Measurements from ENCODE around the gene MAGI2. TPM values are rescaled to one million over a fixed set of nuclear protein-coding genes. Genes with fewer than 3 reads are reported as not detected.

Gene MAGI2
- total RNA-seq, 1 experiment from 2014 or later: 0.22 TPM

- no peaks in the 10 kb centered on the region; a peak in 1 of 4 replicates for H3K36me3 ChIP-seq (ENCODE audit: control insufficient read depth in 1 of 2, insufficient read depth in 2 of 2, low read length in 2 of 2)
- ATAC-seq (no peak), DNase-seq (ENCODE audit: low read depth, low spot score) (no peak)
- H3K4me3 ChIP-seq (replicated peaks in 1 of 2; ENCODE audit: low read depth in 1 of 2, low read length in 2 of 2): no peak overlapping the region
- H3K27ac ChIP-seq (ENCODE audit: low read depth, low read length): no peak overlapping the region
- ChIA-PET RAD21 (ENCODE audit: low non-redundant PET in 1 of 2, low total read pairs in 2 of 2, uncharacterized antibody in 2 of 2, unreplicated experiment in 2 of 2) (no interaction called here), POLR2A (no interaction called here), CTCF (no interaction called here)
- TF ChIP-seq EZH2phosphoT487 (IDR thresholded peaks at IDR 0.05; ENCODE audit: borderline replicate concordance): no peak
- TF ChIP-seq SIN3A (IDR thresholded peaks at IDR 0.05; ENCODE audit: low read depth): no peak
- TF ChIP-seq, protein P1, sequence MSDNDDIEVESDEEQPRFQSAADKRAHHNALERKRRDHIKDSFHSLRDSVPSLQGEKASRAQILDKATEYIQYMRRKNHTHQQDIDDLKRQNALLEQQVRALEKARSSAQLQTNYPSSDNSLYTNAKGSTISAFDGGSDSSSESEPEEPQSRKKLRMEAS (IDR thresholded peaks at IDR 0.05): no peak
- TF ChIP-seq REST (IDR thresholded peaks at IDR 0.05; ENCODE audit: low read depth): no peak
- no peak for TF ChIP-seq RAD21 (IDR thresholded peaks at IDR 0.05; ENCODE audit: low read depth)
- no peak for TF ChIP-seq ZFX (IDR thresholded peaks at IDR 0.05)
- TF ChIP-seq SRF (IDR thresholded peaks at IDR 0.05; ENCODE audit: low read depth): no peak
- TF ChIP-seq, protein P2, sequence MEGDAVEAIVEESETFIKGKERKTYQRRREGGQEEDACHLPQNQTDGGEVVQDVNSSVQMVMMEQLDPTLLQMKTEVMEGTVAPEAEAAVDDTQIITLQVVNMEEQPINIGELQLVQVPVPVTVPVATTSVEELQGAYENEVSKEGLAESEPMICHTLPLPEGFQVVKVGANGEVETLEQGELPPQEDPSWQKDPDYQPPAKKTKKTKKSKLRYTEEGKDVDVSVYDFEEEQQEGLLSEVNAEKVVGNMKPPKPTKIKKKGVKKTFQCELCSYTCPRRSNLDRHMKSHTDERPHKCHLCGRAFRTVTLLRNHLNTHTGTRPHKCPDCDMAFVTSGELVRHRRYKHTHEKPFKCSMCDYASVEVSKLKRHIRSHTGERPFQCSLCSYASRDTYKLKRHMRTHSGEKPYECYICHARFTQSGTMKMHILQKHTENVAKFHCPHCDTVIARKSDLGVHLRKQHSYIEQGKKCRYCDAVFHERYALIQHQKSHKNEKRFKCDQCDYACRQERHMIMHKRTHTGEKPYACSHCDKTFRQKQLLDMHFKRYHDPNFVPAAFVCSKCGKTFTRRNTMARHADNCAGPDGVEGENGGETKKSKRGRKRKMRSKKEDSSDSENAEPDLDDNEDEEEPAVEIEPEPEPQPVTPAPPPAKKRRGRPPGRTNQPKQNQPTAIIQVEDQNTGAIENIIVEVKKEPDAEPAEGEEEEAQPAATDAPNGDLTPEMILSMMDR (IDR thresholded peaks at IDR 0.05 in 2 of 3, conservative IDR thresholded peaks at IDR 0.05 in 1 of 3; ENCODE audit: borderline replicate concordance in 1 of 3, insufficient read depth in 1 of 3, low read depth in 2 of 3, low read length in 2 of 3): no peak
- TF ChIP-seq ELF1 (IDR thresholded peaks at IDR 0.05; ENCODE audit: borderline replicate concordance, low read depth): no peak
- TF ChIP-seq ZNF274 (IDR thresholded peaks at IDR 0.05; ENCODE audit: low read depth, low read length): no peak
- no peak for TF ChIP-seq ZBTB33 (IDR thresholded peaks at IDR 0.05; ENCODE audit: extremely low read depth, insufficient replicate concordance, low read length)
- no peak for TF ChIP-seq EGR1 (IDR thresholded peaks at IDR 0.05; ENCODE audit: low read depth)
- no peak for TF ChIP-seq POLR2A (IDR thresholded peaks at IDR 0.05; ENCODE audit: borderline replicate concordance, extremely low read depth, insufficient read depth, insufficient read length)
- no peak for TF ChIP-seq CEBPB (IDR thresholded peaks at IDR 0.05; ENCODE audit: low read depth)
- no peak for TF ChIP-seq JUND (IDR thresholded peaks at IDR 0.05)
- TF ChIP-seq POLR2AphosphoS5 (IDR thresholded peaks at IDR 0.05; ENCODE audit: low read depth, low read length): no peak
- TF ChIP-seq SP1 (IDR thresholded peaks at IDR 0.05; ENCODE audit: low read depth): no peak
- no peak for TF ChIP-seq YY1 (IDR thresholded peaks at IDR 0.05; ENCODE audit: extremely low read depth, insufficient replicate concordance, low read depth, low read length)
- TF ChIP-seq ATF3 (IDR thresholded peaks at IDR 0.05): no peak
- no peak for TF ChIP-seq EZH2 (IDR thresholded peaks at IDR 0.05)
- no peaks in the 10 kb centered on the region for H3K79me2 ChIP-seq (ENCODE audit: insufficient read depth, low read length)
- H3K9ac ChIP-seq (ENCODE audit: low read length): no peak overlapping the region
- no peaks in the 10 kb centered on the region; the same call in 1 of the 2 replicates for H4K20me1 ChIP-seq (ENCODE audit: insufficient read depth)
- no TSS peak for BruUV-seq (replicated peaks)
- no peaks in the 10 kb centered on the region for H3K9me3 ChIP-seq (ENCODE audit: control insufficient read depth in 1 of 2, insufficient read depth in 1 of 2, low read depth in 1 of 2, low read length in 2 of 2)
- no peak overlapping the region for H2AFZ ChIP-seq (ENCODE audit: low read depth, low read length, poor library complexity, severe bottlenecking)
- H3K4me2 ChIP-seq (ENCODE audit: low read length): no peak overlapping the region
- H3K27me3 ChIP-seq (ENCODE audit: insufficient read depth, low read length): peaks cover 2% of the 10 kb centered on the region
- no peaks in the 10 kb centered on the region for H3K4me1 ChIP-seq (ENCODE audit: control insufficient read depth in 1 of 2, insufficient read depth in 2 of 2, low read length in 2 of 2)
- H3K9me2 ChIP-seq (ENCODE audit: insufficient read depth): no peaks in the 10 kb centered on the region
- intact Hi-C loops (cut with micrococcal nuclease): no loop called here
Measured at GRCh38 chr7:78673272-78673671, 780.2 kb downstream of the MAGI2 start.
